ENCODE data around the gene ZNG1C.
"Not testable (repeated sequence)": the region's sequence is repeated elsewhere in the genome, so short reads cannot be mapped to it uniquely, and the experiment has no call there.

Gene ZNG1C

DNA sequence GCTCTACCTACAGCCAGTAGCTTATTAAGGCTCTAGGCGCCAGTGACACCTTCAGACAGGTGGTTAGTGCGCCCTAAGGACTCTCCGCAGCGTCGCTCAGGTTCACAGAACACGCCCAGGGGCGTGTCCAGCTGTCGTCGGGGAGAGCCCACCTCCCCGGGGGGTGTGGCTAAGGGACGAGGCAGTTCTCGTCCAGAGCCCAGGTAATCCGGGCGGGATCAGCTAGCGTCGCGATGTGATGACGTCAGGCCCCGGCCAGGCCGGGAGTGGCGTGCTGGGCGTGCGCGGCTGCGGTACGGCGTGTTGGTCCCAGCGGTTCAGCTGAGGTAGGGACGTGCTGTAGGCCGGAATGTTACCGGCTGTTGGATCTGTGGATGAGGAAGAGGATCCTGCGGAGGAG is at the start of gene ZNG1C:
Gene ZNG1C (plus strand): TSS at position 301 of the 400 bp plus-strand sequence. CDS start 49 bp downstream, at position 350.
- not testable (repeated sequence) for DNase-seq (ENCODE audit: low read depth, low spot score)

DNA sequence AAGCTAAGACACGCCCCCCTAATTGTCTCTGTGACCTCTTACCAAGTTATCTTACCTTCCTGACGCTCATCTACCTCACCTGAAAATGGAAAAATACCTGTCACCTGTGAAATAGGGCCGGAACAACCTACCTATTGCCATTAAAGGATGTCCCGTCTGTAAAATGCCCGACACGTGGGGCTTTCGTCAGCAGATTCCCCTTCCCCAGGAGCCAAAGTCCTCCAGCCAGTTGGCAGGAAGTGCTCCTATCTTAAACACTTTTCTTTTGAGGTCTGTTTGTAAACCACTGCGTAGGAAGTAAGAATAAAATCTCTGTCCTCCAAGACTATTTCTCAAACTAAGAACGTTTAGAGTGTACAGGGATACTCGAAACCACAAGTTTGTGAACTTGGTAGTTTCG is 654 bp downstream of the ZNG1C start:
- not testable (repeated sequence) for DNase-seq (ENCODE audit: low read depth, low spot score)

DNA sequence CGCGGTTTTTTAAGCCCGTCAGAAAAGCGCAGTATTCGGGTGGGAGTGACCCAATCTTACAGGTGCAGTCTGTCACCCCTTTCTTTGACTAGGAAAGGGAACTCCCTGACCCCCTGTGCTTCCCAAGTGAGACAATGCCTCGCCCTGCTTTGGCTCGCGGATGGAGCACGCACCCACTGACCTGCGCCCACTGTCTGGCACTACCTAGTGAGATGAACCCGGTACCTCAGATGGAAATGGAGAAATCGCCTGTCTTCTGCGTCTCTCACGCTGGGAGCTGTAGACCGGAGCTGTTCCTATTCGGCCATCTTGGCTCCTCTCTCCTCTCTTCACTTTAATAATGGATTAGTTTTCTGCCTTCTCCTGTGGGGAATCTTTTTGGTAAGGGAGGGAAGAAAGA is 39.3 kb downstream of the ZNG1C start:
- DNase-seq (ENCODE audit: low read depth, low spot score): not testable (repeated sequence)

DNA sequence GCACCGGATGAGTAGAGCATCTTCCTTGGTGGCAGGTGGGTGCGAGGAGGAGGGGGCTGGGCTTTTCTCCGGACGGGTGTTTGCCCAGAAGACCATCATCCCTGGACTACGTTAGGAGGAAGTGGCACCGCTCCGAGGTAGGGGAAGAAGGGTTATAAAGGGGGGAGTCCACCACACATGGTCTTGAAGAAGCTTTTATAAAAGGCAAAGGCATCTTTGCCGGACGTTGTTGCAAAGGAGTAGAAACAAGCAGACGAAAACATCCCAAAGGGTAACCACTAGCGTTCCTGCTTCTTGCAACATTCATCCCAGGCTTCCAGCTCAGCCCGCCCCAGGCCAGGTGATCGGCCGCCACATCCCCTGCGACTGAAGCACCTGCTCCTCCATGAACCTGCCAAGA is 60.8 kb downstream of the ZNG1C start, which contains the start of gene FOXD4L3:
Gene FOXD4L3 (plus strand): TSS at position 301 of the 400 bp plus-strand sequence. CDS start 85 bp downstream, at position 386.
- not testable (repeated sequence) for DNase-seq (ENCODE audit: low read depth, low spot score)

DNA sequence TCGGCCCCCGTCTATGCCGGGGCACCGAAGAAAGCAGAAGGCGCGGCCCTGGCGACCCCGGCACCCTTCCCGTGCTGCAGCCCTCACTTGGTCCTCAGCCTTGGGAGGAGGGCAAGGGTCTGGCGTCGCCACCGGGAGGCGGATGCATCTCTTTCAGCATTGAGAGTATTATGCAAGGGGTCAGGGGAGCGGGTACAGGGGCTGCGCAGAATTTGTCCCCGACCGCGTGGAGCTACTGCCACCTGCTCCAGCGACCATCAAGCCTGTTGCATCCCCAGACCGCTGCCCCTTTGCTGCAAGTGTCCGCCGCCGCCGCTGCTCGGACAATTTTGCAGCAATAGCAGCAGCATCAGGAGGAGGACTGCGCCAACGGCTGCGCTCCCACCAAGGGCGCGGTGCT is 62.0 kb downstream of the ZNG1C start:
- not testable (repeated sequence) for DNase-seq (ENCODE audit: low read depth, low spot score)

DNA sequence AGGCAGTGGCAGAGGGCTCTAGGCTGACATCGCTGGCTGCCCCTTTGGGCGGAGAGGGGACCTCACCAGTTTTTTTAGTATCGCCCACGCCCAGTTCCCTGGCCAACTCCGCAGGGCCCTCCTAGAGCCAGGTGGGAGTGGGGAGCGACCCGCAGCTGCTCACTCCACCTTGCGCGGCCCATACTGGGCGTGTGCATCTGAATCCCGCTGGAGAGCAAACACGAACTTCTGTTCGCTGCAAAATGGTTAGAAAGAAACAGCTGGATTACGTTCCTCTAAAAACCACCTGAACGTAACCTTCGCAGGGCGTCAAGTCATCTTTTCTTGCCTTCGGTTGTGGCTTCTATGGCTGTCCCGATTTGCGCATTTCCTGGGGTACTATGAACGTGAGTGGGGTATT is 62.4 kb downstream of the ZNG1C start:
- not testable (repeated sequence) for DNase-seq (ENCODE audit: low read depth, low spot score)

DNA sequence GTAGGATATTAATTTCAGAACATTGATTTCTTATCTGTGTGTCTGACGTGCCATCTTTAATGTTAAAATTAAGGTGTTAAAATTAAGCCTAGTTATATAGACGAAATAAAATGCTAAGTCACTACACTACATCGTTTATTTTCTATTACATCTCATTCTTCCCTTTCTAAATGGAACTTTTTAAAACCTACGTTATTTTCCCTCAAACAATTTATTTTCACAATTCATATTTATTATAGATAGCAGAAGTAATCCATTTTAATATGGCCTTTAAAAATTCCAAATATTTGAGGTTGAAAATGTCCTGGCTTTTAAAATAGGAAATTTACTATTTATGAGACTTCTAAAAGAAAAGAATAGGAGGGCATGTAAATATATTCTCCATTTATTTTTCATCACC is 63.0 kb downstream of the ZNG1C start:
- DNase-seq (ENCODE audit: low read depth, low spot score): not testable (repeated sequence)

DNA sequence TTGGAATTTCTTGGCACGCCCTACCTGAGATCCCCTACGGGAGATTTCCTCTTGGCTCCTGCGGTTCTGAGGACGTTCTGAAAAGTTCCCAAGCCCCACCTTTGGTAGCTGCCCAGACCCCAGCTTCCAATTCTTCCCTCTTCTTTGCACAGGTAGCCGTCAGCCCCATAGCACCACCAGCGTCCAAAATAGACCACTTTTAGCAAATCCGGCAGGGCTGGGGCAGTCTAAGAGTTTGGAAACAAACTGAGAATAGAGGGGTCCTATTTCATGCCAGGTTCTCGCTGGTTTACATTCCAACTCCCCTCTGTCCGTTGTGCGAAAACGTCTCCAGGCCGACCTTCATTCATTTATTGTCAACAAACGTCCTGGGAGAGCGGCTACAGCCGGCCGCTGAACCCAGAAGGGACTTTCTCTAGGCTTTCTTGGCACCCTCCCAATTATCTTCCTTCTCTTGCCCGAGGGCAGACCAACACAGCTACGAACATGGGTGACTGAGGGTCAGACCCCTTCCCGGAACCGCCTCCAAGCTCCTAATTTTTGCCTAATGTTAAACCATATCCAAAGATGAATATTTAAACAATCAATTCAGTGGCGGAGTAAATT is 64.0 kb downstream of the ZNG1C start:
- DNase-seq (ENCODE audit: low read depth, low spot score): not testable (repeated sequence)

DNA sequence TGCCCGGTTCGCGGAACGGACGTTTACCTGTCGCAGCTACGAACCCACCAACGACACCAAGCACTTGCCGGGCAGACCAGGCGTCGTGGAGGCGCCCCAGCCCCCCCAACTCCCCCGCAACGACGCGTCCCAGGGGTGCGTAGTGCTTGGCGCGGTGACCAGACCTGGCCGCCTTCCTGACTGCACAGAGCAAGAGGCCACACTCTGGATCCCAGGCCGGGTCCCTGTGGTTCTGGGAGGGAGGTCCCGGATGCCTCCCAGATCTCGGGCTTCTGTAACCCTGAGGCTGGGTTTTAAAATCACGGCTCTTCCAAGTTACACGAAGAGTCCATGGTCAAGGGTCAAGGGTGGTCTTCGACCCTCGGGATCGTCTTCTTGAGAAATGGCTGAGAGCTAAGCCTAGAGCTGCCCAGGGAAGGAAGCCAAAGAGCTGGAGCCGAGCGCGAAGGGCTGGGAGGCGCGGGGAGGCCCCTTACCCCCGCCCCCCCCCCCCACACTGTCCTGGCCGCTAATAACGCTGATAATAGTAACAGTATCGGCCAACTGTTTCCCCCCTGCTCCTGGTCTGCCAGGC is 64.7 kb downstream of the ZNG1C start:
- DNase-seq (ENCODE audit: low read depth, low spot score): not testable (repeated sequence)

DNA sequence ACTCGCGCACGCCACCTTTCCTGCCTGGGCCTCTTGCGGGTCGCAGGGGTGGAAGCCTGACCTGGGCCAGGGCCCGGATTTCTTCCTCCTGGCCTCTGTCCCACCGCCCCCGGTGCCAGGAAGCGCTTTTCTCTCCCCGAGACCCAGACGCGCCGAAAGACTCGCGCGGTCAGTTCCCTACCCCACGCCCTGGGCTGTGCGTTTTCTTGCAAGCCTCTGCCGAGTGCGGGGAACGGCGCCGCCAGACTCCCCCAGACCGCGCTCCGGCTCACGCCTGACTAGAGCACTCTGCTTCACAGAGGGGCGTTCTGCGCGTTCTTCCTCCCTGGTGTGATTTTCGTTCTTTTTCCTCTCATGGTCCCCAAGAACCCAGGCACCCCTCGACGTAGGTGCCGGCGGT is 65.3 kb downstream of the ZNG1C start:
- not testable (repeated sequence) for DNase-seq (ENCODE audit: low read depth, low spot score)

DNA sequence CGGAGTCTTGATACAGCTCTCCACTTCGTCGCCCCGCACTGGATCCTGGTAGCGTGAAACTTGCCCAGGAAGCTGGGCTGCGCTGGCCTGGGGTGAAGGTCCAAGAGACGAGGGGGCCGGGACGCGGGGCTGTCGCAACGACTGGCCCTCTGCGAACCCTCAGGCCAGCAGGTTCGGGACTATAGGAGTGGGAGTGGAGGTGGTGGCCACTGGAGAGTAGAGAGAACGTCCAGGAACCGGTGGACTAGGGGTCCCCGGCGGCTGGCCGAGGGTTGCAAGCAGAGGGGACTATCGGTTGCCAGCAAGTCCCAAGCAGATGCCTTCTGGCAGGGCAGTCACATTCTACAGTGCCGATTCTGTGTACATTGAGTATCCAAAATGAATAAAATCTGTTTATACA is 65.9 kb downstream of the ZNG1C start:
- not testable (repeated sequence) for DNase-seq (ENCODE audit: low read depth, low spot score)

DNA sequence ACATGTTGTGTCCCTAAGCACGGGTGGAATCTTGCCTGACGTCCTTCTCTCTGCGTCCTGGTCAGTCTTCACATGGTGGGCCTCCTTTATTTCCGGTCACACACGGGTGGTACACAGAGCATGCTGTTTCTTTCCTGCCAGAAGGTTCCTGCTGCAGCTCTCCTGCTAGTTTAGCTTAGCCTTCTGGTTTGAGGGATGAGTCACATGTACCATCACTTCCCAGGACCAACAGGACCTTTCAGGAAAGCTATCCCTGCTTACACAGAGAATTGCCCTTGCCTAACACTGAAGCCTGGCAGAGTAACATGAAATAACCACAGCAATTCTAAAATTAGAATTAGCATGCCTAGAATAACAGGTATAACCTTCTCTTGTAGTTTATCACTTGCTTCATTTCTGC is 69.4 kb downstream of the ZNG1C start:
- not testable (repeated sequence) for DNase-seq (ENCODE audit: low read depth, low spot score)

DNA sequence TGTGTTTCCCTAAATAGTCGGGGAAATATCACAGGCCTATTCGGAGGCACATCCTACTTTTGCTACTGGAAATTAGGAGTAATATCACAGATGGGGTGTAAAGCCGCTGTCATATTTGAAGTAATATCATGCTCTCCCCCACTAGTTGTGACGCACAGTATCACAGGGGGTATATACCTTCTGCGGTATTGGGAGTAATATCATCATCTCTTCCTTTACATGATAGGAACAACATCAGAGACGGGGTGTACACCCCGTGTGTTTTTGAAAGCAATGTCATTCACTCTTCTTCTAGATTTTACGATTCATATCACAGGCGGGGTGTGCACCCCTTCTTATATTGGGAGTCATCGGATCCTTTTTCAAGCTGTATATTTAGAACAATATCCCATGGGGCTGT is 76.4 kb downstream of the ZNG1C start:
- DNase-seq (ENCODE audit: low read depth, low spot score): not testable (repeated sequence)

DNA sequence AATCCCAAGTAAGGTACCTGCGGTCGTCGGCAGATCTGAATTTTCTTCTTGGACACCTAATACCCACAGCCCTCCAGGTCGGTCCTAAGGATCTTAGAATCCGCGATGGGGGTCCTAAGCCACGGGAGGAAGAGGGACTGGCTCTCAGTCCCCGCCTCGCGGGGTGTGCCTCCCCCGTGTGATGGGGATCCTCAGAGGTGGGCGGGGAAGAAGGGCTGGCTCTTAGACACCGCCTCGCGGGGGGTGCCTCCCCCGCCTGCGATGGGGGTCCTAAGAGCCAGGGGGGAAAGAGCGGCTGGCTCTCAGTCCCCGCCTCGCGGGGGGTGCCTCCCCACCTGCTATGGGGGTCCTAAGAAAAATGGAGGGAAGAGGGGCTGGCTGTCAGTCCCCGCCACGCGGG is 82.0 kb downstream of the ZNG1C start:
- not testable (repeated sequence) for DNase-seq (ENCODE audit: low read depth, low spot score)

DNA sequence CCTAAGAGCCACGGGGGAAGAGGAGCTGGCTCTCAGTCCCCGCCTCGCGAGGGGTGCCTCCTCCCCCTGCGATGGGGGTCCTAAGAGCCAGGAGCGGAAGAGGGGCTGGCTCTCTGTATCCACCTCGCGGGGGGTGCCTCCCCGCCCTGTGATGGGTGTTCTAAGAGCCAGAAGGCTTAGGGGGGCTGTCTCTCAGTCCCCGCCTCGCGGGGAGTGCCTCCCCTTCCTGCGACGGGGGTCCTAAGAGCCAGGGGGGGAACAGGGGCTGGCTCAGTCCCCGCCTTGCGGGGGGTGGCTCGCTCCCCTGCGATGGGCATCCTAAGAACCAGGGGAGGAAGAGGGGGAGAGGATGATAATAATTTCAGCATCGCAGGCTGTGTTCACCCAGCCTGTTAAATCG is 82.7 kb downstream of the ZNG1C start:
- not testable (repeated sequence) for DNase-seq (ENCODE audit: low read depth, low spot score)

DNA sequence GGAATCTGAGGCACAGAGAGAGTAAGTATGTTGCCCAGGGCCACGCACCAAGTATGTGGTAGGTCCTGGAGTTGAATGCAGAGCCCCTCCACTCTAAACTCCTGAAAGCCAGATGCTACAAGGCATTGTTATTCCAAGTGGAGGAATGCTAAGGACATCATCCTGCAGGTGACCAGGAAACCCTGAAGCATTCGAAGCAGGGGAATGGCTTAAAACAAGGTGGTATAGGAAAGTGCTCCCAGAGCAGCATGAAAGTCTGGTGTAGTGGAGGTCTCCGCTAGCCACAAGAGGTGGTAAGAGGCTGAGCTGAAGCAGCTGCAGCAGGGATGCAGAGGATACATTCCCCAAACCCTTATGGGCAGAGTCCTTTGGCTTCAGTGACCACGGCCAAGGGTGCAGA is 87.3 kb downstream of the ZNG1C start:
- not testable (repeated sequence) for DNase-seq (ENCODE audit: low read depth, low spot score)

DNA sequence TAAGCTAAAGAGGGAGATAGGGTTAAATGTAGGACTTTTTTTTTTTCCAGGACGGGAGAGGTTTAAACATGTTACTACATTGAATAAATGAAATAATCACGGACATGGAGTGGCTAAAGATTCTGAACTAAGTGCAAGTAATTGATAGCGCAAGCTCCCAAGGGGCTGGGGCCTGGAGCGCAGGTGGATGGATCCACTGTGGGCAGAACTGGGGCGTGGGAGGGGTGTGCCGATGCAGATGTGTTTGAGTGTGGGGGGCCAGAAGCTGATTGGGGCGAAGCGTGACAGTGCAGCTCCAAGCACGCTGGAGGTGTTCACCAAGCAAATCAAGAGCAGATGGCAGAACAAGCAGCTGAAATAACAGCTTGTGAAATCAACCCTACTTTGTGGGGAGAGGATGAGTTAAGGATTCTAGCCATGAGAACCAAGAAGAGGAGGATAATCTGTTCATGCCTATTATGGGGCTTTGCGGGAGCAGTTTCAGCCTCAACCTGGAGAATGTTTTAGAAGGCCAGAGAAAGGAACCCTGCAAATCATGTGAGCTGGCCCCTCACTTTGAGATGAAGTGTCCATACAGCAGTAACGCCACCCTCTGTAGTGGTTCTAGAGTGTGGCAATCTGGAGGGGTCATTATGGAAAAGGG is 88.9 kb downstream of the ZNG1C start:
- not testable (repeated sequence) for DNase-seq (ENCODE audit: low read depth, low spot score)

DNA sequence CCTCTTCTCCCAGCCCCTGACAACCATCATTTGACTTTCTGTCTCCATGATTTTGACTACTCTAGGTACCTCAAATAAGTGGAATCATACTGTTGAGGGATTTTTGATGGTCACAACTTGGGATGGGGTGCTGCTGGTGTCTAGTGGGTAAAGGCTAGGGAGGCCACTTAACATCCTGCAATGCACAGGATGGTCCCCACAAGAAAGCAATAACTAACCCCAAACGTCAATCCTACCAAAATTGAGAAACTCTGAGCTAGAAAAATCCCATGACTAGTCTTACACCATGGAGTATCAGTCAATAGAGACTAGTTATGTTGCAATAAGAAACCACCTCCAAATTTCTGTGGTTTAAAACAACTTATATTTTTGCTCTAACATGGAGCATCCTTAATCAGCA is 90.3 kb downstream of the ZNG1C start:
- not testable (repeated sequence) for DNase-seq (ENCODE audit: low read depth, low spot score)

DNA sequence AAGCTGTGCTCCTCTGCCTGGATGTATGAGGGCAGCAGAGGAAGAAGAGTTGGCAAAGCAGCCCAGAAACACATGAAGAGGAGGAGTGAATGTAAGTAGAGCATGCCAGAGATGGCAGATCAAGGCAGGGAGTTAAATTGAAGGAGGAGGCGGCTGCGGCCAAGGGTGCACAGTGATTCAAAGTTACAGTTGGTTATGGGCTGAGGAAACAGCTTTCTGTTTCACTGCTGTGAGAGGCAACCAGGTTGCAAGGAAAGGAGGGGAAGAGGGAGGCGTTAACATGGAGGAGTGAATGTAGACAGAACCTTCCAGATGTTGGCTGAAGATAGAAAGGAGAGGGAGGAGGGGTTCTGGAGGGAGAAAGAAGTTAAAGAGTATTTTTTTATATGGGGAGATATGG is 94.2 kb downstream of the ZNG1C start:
- not testable (repeated sequence) for DNase-seq (ENCODE audit: low read depth, low spot score)

DNA sequence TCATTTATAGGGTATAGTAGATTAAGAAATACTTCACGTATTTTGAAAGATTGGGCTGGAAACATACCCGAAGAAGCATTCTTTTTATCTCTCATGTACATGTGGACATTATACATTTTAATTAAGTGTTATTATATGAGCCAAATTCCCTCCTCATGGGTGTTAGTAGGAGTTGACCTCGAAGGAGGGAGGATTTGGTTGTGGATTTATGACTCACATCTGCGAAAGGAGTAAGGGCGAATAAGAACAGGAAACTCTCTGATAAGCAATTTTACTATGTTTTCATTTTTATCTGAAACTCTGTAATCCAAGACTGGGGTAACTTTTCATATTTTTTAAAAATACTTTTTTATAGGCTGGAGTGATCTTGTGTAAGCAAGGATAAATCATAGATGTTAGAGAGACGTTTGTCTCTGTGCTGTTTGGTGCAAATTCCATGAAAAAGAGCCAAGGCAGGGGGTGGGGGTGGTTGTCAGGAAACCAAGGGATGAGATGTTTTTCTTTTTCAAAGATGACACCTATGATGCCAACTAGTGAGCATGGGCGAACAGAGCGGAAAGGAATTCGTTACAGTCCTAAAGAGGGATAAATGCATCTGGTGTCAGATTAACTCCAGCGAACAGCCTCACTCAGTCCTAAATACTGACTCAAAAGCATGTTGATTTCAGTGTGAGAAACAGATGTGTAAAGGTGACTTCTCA is 95.0 kb downstream of the ZNG1C start:
- not testable (repeated sequence) for DNase-seq (ENCODE audit: low read depth, low spot score)

DNA sequence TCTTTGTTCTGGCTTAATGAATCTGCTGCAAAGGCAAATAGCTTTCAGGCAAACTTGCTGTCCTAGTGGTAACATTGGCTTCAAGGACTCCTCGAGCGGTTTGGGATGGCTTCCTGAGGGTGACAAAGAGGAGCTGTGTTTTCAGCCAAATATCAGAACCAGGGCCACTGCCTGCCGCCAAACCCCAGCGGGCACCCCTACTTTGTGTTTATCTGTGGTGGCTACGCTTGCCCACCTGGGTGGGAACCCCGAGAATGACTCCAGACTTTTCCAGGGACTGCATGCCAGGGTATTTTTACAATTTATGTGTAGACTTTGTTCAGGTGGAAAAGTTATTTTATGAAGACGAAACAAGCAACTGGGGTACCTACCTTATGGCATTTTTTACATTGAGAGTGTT is 96.2 kb downstream of the ZNG1C start:
- DNase-seq (ENCODE audit: low read depth, low spot score): not testable (repeated sequence)
